ENCODE measurements around the gene CBFB.
"Not testable (repeated sequence)": the region's sequence is repeated elsewhere in the genome, so short reads cannot be mapped to it uniquely, and the experiment has no call there.

Gene CBFB

DNA sequence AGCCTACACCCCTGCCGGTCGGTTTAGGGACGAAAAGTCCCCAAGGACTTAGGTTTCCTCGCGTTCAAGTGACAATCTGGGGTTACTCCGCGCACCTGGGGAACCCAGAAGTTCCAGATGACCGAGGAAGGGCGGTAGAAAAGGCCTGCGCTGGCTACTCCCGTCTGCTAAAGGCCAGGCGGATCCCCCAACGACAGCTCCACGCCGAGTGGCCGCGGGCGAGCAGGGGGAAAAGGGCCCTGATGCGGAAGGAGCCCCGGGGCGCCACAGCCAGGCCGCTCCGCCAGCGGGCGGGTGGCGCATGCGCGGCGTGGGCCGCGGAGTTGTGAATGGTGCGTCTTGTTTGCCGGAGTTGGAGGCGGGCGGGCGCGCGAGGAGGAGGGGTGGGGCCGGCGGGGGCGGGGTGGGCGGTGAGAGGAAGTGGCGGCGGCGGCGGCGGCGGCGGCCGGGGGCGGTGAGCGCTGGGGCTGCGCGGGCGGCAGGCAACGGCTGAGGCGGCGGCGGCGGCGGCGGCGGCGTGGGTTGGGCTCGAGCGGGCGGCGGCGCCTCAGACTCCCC, at the start of gene CBFB:
Gene CBFB, plus strand, starts transcription at position 454 of the 558 bp plus-strand sequence. CDS start 259 bp downstream, outside the sequence.
- DNase-seq (ENCODE audit: low read depth) = peak; percentile 90

- DNase-seq (ENCODE audit: low read depth) = no peak
These were observed 45.9 kb upstream of the CBFB start for GRCh38 chr16:66983033-66983432.

DNA sequence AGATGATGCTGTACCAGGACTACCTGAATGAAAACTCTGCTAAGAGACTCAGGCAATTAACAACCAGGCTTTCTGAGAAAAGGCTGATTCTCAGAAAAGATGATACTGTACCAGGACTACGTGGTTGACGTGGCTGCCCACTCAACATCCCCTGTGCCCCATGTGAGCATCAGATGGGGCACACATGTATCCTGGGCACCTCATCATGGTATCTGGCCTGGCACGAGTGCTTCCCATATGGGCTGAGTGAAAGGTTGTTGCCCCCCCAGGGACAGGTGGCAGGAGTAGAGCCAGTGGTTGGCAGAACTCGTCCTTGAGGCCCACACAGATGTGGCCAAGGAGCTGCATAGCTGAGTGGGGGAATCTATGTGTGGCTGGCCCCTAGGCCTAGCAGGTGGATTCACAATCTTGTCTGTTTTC, 44.0 kb upstream of the CBFB start:
- DNase-seq (ENCODE audit: low read depth) = no peak

- DNase-seq (ENCODE audit: low read depth) = no peak
These were observed 42.4 kb upstream of the CBFB start for GRCh38 chr16:66986559-66986958.

DNA sequence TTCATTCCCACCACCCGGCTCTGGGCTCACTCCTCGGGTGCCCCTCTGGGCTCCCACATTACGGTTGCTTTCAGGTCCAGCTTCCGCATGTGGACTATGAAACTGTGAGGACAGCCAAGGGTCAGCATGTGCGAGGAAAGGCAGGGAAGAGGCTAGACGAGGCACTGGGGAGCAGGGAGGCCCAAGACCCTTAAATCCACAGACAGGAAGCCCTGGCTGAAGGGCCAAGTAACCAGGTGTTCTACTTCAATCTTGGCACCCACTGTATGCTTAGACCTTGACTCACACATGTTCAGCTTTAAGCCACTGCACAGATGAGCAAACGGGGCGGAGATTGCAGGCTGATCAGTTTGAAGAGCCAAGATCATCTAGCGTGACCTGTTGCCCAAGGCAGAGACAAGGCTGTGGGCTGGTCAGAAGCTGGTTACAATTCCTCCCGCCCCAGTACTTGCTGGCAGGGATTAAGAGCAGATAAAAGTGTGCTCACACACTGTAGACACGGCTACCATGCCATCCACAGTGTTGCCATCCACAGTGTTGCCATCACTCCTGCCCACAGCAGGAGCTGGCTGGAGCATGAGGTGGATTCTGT, 40.7 kb upstream of the CBFB start, which contains the start of gene CES4A:
Gene CES4A, plus strand, starts transcription at position 393 of the 592 bp plus-strand sequence. Its CDS starts 184 bp downstream, at position 577.
- DNase-seq (ENCODE audit: low read depth) = peak; percentile 71

DNA sequence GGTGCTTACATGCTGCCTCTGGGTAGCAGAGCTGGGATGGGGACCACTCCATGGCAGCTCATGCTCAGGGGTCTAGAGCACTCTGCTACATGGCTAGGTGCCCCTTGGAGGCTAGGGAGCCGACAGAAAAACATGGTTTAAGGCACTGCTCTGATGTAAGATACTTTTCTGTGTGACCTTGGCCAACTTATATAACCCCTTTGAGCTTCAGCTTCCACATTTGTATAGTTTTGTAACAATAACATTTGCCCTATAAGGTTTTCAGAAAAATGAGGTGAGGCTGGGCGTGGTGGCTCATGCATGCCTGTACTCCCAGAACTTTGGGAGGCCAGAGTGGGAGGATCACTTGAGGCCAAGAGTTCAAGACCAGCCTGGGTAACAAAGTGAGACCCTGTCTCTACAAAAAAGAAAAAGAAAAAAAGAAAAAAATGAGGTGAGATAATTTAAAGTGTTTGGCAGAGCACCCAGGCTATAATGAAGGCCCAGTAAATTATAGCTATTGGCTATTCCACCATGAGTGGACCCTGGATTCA, 37.3 kb upstream of the CBFB start:
- DNase-seq (ENCODE audit: low read depth) = no peak

GRCh38 chr16:66993558-66993957, 35.4 kb upstream of the CBFB start:
- not testable (repeated sequence) for DNase-seq (ENCODE audit: low read depth)

- peak; percentile 92 for DNase-seq (ENCODE audit: low read depth)
These were observed 32.5 kb upstream of the CBFB start for GRCh38 chr16:66996324-66996982.

GRCh38 chr16:66996983-66997358, 32.0 kb upstream of the CBFB start:
- no peak for DNase-seq (ENCODE audit: low read depth)

DNA sequence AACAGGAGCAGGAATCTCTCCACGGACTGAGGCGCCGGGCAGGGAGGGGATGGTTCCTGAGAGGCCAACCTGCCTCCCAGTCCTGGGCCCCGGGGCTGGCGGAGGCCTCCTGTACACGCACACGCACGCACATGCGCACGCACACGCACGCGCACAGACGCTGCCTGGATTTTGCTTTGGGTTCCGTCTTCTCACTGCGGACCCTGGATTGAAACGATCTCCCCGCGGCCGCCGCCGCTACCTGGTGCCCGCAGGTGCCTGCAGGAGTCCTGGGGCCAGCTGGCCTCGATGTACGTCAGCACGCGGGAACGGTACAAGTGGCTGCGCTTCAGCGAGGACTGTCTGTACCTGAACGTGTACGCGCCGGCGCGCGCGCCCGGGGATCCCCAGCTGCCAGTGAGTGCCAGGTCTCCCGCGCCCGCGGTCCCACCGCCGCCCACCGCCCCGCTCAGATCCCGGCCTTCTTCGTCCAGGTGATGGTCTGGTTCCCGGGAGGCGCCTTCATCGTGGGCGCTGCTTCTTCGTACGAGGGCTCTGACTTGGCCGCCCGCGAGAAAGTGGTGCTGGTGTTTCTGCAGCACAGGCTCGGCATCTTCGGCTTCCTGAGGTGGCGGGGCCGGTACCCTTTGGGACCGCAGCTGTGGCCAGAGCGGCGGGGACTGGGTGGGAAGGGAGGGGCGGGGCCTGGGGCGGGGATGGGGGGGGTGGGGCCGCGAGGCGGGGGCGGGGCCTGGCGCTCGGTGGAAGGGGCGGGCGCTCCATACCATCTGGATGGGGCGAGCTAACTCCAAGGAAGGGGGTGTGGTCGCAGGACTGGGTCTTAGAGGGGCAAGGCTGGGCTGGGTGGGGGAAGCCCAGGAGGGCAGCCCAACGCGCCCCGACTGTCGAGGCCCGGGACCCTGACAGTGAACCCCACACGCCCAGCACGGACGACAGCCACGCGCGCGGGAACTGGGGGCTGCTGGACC, 28.3 kb upstream of the CBFB start:
- DNase-seq (ENCODE audit: low read depth) = peak; percentile 41

- DNase-seq (ENCODE audit: low read depth) = no peak
These were observed 27.2 kb upstream of the CBFB start for GRCh38 chr16:67001726-67002125.

DNA sequence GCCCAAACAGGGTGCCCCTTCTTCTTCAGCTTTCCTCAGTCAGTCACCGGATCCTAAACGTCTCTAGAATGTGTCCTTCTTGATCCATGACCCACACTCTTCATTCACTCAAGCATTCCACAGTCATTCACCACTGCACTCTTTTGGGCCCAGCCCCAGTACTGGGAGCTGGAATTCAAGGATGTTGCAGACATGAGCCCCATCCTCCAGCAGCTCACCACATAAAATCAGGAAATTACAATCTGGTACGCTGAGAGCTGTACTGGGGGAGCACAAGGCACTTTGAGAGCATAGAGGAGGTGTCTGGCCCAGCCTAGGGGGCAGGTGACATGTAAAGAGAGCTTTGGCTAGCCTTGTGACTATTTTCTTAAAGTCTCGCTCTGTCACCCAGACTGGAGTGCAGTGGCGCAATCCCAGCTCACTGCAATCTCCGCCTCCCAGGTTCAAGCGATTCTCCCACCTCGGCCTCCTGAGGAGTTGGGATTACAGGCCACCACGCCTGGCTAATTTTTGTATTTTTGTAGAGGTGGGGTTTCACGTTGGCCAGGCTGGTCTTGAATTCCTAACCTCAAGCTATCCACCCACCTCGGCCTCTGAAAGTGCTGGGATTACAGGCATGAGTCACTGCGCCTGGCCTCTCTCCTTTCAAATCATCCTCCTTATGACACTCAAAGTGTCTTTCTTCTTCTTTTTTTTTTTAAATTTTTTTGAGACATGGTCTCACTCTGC, 21.9 kb upstream of the CBFB start:
- peak; percentile 60 for DNase-seq (ENCODE audit: low read depth)

DNA sequence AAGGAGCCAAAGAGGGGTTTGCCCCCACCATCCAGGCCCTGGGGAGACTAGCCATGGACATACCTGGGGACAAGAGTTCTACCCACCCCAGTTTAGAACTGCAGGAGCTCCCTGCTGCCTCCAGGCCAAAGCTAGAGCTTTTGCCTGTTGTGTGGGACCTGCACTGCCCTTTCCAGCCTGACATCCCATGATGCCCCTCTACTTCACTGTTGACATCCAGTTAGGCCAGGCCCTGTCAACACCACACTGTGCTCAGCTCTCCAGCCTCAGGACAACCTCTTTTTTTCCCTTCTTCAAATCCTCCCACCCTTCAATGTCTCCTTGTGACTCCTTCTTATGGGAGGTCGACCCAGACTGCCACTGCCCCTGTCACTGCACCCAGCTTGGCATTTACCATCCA, 19.8 kb upstream of the CBFB start:
- no peak for DNase-seq (ENCODE audit: low read depth)

- DNase-seq (ENCODE audit: low read depth) = no peak
These were observed 17.7 kb upstream of the CBFB start for GRCh38 chr16:67011274-67011673.

- DNase-seq (ENCODE audit: low read depth) = no peak
These were observed 15.6 kb upstream of the CBFB start for GRCh38 chr16:67013233-67013822.

DNA sequence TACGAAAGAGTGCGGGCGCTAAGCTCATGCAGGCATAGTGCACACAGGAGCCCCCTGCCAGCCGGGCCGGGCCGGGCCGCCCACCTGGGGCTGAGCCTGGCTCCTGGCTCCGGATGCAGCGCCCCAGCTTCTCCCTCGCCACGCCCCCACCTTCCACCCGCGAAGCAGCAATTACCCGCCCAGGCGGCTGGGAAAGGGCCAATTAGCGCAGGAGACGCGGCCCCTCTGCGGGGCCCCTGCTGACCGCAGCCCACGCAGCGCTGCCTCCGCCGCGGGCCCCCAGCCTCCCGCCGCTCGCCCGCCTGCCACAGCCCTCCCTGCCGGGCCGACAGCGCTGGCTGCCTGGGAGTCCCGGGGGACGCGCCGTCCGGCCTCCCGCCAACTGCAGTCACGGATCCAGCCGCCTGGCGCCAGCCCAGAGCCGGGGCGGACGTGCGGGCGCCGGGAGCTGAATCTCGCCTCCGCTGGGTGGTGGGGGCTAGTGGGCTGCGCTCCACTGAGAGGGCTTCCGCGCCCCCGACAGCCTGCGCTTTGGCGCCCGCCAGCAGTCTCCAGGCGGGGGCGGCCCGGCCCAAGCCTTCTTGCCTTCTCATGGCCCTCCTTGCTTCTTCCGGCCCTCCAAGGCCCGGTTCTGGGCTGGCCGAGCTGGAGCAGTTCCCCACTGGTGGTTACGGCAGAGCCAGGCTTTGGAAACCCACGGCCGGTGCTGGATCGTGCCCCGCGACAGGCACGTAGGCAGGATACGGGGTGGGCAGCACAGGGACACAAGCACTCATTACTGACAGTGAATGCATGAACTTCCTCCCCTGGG, 14.9 kb upstream of the CBFB start:
- DNase-seq (ENCODE audit: low read depth) = peak; percentile 38

GRCh38 chr16:67014634-67015312, 14.2 kb upstream of the CBFB start:
- DNase-seq (ENCODE audit: low read depth) = no peak

DNA sequence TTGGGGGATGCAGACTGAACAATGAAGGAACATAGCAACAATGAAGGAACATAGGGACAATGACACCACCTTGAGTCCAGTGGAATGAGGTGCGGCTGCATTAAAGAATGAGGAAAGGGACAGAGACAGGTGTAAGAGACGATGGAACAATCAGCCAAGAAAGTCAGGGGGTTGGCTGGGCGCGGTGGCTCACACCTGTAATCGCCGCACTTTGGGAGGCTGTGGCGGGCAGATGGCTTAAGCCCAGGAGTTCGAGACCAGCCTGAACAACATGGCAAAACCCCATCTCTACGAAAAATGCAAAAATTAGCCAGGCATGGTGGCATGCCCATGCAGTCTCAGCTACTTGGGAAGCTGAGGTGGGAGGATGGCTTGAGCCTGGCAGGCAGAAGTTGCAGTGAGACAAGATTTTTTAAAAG, 13.6 kb upstream of the CBFB start:
- no peak for DNase-seq (ENCODE audit: low read depth)

DNA sequence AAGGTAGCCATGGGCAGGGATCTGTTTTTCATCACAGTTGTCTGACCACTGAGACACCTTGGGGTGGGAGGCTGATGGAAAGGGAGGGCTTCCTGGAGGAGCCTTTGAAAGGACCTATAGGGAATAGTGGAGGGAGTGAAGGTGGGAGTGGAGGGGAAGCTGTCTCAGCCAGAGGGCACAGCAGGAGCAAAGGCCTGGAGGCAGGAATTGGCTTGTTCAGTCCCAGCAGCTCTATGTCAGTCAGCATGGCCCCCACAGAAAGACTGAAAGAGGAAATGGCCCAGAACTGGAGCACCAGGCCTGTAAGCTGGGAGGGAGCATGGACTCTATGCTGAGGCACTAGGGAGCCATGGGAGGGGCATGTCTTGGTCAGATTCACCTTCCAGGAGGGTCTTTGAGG, 12.8 kb upstream of the CBFB start:
- no peak for DNase-seq (ENCODE audit: low read depth)
